Stimulated activated CD4-positive, alpha-beta T cell treated with anti-CD3 and anti-CD28 coated beads, Interleukin-2, amount 100 ng/mL, for 24 hours (primary cell): ENCODE results near the gene CMIP.
A peak's percentile ranks its signal among the peaks of the same experiment; 100 is the strongest.
"Not testable (repeated sequence)": the region's sequence is repeated elsewhere in the genome, so short reads cannot be mapped to it uniquely, and the experiment has no call there.

Experiments used
- DNase-seq, 2 donors: peaks; one replicate each; pipeline ENCODE4 v3.0.0-alpha.2; 2020

Gene CMIP

GRCh38 chr16:81519301-81520150, 74.9 kb downstream of the CMIP start:
- DNase-seq = no peak

DNA sequence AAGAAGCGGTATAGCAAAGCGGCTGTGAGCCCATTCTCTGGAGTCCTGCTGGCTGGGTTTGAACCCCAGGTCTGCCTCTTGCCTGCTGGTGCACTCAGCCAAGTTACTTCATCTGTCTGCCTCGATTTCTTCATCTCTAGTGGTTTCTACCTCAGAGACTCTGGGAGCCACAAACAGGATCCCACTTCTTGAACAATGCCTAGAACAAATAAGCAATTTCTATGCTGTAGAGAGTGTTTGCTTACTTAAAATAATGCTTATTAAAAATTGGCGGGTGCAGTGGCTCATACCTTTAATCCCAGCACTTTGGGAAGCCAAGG, 75.5 kb downstream of the CMIP start:
- DNase-seq = no peak

- no peak for DNase-seq
These were observed 76.0 kb downstream of the CMIP start for GRCh38 chr16:81520560-81521135.

GRCh38 chr16:81521141-81521626, 76.6 kb downstream of the CMIP start:
- DNase-seq = peak; percentile 50 to 54

- no peak for DNase-seq
These were observed 77.6 kb downstream of the CMIP start for GRCh38 chr16:81522108-81522701.

GRCh38 chr16:81522851-81523250, 78.2 kb downstream of the CMIP start:
- not testable (repeated sequence) for DNase-seq

DNA sequence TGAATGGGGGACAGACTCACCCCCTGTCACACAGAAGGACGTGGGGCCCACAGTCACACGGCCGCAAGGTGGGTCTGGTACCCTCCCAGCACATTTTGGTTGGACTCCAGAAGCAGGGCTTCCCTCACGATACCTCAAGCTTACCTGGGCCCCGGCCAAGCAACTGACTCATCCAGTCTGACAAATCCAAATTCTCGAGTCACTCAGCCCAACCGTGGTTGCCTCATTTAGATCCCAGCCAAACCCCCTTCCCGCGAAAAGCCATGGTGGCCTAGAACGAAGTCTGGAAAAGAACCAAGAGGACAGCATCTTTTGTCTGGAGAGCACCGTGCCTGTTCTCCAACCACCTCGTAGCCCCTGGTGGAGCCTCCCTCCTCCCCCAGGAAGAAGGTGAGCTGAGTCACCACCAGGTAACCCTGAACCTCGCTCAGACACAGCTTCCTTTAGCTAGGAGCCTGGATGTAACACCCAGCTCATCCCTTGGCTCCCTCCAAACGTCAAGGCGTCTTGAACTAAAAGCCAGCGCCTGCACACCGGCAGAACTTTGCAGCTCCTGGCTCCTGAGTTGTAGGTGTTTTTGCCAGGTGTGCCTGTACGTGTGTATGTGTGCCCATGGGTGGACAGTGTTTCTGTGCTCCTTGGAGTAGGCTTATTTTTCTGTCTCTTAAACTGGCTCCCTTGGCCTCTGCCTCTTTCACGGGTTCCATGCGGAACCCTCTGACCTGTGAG, 78.9 kb downstream of the CMIP start:
- DNase-seq = no peak

DNA sequence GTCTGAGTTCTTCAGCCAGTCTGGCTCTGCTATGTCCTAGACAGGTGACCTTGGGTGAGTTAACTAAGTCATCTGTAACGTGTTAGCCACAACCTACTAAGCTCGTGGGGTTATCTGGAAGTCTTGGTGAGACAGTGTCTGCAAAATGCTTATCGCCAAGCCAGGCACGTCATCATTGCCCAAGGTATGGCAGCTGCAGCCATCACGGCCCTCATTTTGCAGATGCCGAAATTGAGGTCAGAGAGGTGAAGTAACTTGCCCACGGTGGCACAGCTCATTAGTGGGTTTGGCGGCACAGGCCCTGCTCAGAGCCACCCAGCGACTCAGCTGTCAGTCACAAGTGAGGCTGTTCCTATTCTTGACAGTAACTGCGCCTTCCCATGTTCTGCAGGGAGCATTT, 79.8 kb downstream of the CMIP start:
- peak in 1 of 2 donors; percentile 23 for DNase-seq

DNA sequence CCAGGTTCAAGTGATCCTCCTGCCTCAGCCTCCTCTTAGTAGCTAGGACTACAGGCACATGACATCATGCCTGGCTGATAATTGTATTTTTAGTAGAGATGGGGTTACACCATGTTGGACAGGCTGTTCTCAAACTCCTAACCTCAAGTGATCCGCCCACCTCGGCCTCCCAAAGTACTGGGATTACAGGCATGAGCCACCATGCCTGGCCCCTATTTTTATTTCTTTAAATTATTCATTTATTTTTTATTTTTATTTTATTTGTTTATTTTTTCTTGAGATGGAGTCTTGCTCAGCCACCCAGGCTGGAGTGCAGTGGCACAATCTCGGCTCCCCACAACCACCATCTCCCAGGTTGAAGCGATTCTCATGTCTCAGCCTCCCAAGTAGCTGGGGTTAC, 80.3 kb downstream of the CMIP start:
- DNase-seq = not testable (repeated sequence)

DNA sequence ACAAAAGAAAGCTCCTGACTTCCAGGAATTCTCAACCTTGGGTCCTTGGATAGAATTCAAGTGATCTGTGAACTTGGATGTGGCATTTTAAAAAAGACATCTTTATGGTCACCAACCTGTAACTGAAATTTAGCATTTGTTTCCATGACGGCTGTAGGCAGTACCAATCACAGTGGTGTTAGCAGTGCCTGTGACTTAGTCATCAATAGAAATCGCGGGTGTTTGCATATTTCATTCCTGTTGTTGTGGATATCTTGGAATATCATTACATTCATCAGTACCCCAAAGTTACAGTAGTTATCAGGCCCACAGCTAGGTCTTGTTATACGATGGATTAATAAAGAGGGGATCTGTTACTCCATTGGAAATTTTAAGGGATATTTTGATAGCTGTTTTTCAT, 81.6 kb downstream of the CMIP start:
- no peak for DNase-seq

DNA sequence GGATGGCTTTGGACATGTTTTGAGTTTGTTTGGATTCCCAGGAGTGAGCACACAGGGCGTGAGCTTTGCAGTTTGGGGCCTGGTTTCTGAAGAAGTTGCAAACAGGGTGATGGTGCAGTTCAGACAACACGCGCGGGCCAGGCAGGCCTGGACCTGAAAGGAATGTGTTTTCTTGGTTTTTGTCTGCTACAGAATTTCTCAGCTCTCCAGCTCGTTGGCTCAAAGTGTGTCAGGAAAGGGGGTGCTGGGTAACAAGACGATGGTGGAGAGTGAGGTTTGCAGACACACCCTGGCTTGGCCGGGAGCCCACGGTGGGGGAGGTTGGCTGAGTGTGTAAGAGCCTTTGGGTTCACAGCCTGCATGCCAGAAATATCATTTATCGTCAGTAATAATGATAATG, 82.3 kb downstream of the CMIP start:
- no peak for DNase-seq

DNA sequence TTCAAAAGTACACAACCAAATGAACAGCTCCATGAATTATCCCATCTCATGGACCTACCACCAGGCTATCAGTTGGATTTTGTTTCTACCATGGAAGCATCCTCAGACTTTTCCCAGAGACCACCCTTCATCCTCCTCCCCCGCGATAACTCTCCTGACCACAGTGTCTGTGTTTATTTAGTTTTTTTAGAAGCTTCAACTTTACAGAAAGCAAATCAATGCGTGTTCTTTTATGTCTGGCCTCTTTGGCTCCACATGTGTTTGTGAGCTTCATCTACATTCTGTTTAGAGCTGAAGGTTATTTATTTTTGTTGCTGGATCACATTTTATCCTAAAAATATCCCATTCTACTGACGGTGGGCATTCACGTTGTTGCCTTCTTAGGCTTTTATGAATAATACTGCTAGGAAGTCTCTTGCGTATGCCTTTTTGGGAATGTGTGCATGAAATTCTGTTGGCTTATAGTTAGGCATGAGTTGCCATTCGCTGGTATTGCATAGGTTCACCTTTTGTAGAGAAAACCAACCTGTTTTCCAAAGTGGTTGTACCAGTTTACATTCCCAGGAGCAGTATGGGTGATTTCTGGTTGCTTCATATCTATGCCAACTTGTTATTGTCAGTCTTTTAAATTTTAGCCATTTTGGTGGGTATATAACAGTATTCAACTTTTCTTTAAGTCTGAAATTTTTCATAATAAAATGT, 83.0 kb downstream of the CMIP start:
- no peak for DNase-seq

GRCh38 chr16:81528256-81528655, 83.6 kb downstream of the CMIP start:
- no peak for DNase-seq

DNA sequence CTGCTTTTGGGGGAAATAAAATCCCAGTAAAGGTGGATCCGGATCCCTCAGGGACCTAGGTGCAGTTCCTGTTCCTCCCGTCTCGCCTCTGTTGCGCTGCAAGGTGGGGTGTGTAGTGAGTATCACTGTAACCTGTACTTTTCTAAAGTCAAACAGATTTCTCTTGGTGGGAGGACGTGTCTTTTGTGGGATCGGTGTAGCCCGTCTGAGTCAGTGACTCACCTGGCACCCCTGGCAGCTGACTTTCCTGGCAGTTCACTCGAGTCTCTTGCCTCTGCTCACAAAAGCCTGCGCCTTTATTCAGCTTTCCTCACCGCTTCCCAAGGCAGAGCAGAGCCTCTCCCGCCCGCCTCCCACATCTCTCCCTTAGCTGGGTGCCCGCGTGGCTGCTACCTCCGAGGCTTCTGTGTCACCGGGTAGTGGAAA, 85.7 kb downstream of the CMIP start:
- no peak for DNase-seq

- DNase-seq = no peak
These were observed 86.2 kb downstream of the CMIP start for GRCh38 chr16:81530814-81531213.

GRCh38 chr16:81531419-81531821, 86.8 kb downstream of the CMIP start:
- DNase-seq = no peak

DNA sequence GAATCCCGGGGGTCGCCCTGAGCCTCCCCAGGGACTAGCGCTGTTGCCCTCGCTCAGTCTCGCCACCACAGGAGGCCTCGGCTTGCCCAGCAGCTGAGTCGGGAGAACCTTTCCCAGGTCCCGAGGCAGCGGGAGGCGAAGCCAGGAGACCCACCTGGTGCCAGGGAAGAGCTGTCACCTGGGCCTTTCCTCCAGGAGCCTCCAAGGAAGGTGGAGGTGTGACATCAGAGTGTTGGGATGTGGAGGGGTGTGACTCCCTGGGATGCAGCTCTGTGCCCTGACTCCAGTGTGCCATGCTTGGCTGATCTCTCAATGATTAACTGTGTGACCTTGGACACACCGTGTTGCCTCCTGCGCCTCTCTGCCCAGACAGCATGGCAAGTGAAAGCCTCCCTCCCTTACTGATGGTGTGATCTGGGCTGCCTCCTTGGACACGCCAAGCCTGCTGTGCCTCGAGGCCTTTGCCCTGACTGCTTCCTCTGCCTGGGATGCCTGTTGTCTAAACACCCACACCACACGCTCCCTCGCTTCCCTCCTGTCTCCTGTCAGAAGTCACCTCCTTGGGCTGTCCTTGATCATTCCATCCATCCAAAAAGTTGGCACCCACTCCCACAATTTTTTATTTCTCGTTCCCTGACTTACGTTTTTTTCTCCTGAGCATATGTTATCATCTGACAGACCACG, 88.0 kb downstream of the CMIP start:
- DNase-seq = no peak

GRCh38 chr16:81533175-81533507, 88.5 kb downstream of the CMIP start:
- no peak for DNase-seq

GRCh38 chr16:81535679-81536360, 91.2 kb downstream of the CMIP start:
- DNase-seq = no peak

DNA sequence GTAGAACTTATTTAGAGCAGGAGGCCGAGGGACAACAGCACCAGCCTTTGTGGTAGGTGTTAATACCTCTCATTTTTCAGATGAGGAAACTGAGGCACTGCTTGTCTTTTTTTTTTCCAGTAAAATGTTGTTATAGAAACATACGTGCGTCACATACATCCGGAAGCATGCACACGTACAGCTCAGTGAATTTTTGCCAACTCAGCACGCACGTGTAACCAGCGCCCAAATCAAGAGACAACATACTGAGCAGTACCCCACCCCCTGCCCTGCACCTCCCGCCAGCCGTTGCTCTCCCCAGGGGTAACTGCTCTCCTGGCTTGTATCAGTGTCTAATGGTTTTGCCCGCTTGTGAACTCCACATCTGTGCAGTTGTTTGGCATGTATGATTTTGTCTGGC, 92.0 kb downstream of the CMIP start:
- no peak for DNase-seq

DNA sequence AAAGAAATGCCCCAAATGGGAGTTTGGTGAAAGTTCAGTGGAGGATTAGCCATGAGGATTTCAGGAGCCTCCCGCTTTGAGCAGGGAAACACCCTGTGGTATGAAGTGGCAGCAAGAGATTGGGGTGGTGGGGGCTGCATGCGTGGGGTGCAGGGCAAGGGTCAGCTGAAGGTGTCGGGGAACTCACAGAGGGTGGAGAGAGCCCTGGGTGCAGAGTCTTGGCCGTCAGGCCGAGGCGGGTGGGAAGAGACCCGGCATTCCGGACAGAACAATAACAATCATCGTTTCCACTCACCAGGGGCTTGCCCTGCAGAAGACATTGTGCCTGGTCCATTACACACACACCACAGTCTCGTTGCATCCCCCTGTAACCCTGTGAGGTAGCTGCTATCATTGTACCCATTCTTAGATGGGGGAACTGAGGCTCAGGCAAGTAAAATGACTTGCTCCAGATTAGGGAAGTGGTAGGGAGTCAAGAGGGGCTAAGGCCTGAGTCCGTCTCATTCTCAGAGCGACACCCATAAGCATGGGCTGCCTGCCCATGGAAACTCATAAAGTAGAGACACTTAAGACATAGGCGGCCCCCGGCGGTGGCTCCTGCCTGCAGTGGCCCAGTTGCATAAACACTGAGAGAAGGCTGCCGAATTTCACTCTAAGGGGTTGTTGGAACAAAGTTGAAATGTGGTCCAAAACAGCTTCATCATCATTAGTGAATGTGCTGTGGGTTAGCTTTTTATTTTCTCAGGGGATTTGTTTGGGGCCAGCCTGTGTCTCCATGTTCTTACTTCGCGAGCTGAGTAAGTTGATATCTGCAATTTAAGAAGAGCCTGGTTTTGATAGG, 93.3 kb downstream of the CMIP start:
- no peak for DNase-seq
